Esophagus muscularis mucosa (tissue), 4 donors: ENCODE data around the gene ITGA7. TPM values are rescaled to one million over a fixed set of nuclear protein-coding genes. Genes with fewer than 3 reads are reported as not detected.

Experiments used
- DNase-seq: peaks from one replicate; pipeline ENCODE4 v3.0.0-alpha.2; 2017; ENCODE audit errors: extremely low spot score
- H3K27ac ChIP-seq, 4 donors: fragments of 200-600 bp; sonication (generic); replicated peaks in 1 of 4; 1 replicate in 3 of 4; 2 replicates in 1 of 4; pipeline ENCODE4 v1.5.1; 2016 to 2019; ENCODE audit warnings: mild to moderate bottlenecking in 1 of 4
- H3K27me3 ChIP-seq, 4 donors: fragments of 200-600 bp; sonication (generic); one replicate each; pipeline versions ENCODE4 v1.5.1 to v1.6.0; 2016 to 2019
- H3K36me3 ChIP-seq, 4 donors: fragments of 200-600 bp; sonication (generic); one replicate each; pipeline ENCODE4 v1.5.1; 2016 to 2019
- H3K4me1 ChIP-seq, 4 donors: fragments of 200-600 bp; sonication (generic); one replicate each; pipeline ENCODE4 v1.5.1; 2016 to 2019
- H3K4me3 ChIP-seq, 4 donors: fragments of 200-600 bp; sonication (generic); 1 replicate in 2 of 4; 2 replicates in 2 of 4; pipeline ENCODE4 v1.5.1; 2016 to 2019; ENCODE audit warnings: mild to moderate bottlenecking in 4 of 4, moderate library complexity in 1 of 4
- H3K9me3 ChIP-seq, 4 donors: fragments of 200-600 bp; sonication (generic); 1 replicate in 3 of 4; 2 replicates in 1 of 4; pipeline ENCODE4 v1.5.1; 2016 to 2019
- EP300 ChIP-seq: sonication (generic); formaldehyde crosslinking; IDR thresholded peaks from one replicate; pipeline ENCODE4 v1.6.1; 2017; ENCODE audit warnings: antibody characterized with exemption
- POLR2A ChIP-seq: fragments of 450-650 bp; IDR thresholded peaks from one replicate; pipeline ENCODE4 v1.6.1; 2017; ENCODE audit warnings: antibody characterized with exemption, moderate library complexity, mild to moderate bottlenecking, low read depth
- POLR2AphosphoS5 ChIP-seq, 2 donors: sonication (generic); formaldehyde crosslinking; IDR thresholded peaks; one replicate each; pipeline ENCODE4 v1.6.1; 2017; ENCODE audit warnings: antibody characterized with exemption in 2 of 2
- WGBS: methylation state at CpG from one replicate; pipeline ENCODE4 v1.1.5; 2018; 5-methylcytosine and 5-hydroxymethylcytosine counted together
- intact Hi-C: fragments of 100-400 bp; cut with DNase I; formaldehyde crosslinking; loops from one replicate; pipeline ENCODE4 v1.15.1; 2023
- total RNA-seq, 4 donors: library from RNA; depleted of rRNA; stranded (reverse); fragments of >200 nt; gene quantifications; one replicate each; pipeline versions ENCODE4 v1.1.0 to v1.2.1, GENCODE V29; 2016
- TF ChIP-seq, protein P1 (sequence below), 3 experiments: fragments of 200-600 bp in 2 of 3; fragments of 450-650 bp in 1 of 3; sonication (generic) in 2 of 3; IDR thresholded peaks; one replicate each; pipeline ENCODE4 v1.5.1; 2017 to 2019; ENCODE audit warnings: antibody characterized with exemption in 3 of 3, mild to moderate bottlenecking in 2 of 3, moderate library complexity in 1 of 3

Gene ITGA7
- total RNA-seq, 4 donors from 2014 or later, result 155 to 245 (median 218) TPM

DNA sequence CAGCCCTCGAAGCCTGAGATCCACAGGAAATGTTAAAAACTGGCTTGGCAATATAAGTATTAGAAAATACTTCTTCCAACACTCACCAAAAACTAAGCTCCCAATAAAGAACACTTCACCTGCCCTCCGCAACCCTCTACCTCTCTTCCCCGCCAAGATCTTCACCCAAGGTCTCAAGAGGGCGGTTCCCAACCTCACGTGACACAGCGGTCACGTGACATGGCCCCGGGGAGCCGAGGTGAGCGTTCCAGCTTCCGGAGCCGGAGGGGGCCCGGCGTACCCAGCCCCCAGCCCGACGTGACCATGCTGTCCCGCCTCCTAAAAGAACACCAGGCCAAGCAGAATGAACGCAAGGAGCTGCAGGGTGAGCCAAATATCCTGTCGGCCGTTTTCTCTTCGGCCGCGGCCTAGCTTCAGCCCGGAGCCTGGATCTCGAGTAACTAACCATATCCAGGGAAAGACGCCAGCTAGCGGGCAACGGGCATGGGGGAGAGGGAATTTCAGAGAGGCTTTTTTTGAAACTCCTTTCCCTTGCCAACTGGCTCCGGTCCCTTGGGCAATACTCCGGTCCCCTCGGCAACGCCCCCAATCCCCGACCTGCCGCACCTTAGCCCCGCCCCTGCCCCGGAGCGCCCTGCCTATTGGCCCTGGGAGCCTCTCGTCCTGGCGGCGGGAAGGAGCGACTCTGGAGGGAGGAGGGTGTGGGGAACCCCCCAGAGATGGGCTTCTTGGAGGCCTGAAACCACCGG lies 8.3 kb upstream of the ITGA7 start, which contains the start of gene BLOC1S1:
BLOC1S1 (plus strand) TSS at position 214 of the 749 bp plus-strand sequence; CDS start at position 220, 6 bp downstream.
- intact Hi-C loops, result no loop called here
- Histone ChIP-seq H3K9me3 (no peaks in the 10 kb centered on the region), H3K27me3 (no peaks in the 10 kb centered on the region), H3K4me3 (peak within 1 kb of the TSS; percentile 58 to 71 (median 64)), H3K4me1 (peaks cover 69 to 94% (median 92%) of the 10 kb centered on the region in 4 donors), H3K36me3 (peaks cover 0 to 11% (median 0%) of the 10 kb centered on the region in 4 donors), H3K27ac (peak within 1 kb of the TSS; percentile 89 to 100 (median 98))
- peak; percentile 98 for DNase-seq
- 0% methylated on average over 22 of the region's 42 CpGs for WGBS
- TF ChIP-seq, protein P1, sequence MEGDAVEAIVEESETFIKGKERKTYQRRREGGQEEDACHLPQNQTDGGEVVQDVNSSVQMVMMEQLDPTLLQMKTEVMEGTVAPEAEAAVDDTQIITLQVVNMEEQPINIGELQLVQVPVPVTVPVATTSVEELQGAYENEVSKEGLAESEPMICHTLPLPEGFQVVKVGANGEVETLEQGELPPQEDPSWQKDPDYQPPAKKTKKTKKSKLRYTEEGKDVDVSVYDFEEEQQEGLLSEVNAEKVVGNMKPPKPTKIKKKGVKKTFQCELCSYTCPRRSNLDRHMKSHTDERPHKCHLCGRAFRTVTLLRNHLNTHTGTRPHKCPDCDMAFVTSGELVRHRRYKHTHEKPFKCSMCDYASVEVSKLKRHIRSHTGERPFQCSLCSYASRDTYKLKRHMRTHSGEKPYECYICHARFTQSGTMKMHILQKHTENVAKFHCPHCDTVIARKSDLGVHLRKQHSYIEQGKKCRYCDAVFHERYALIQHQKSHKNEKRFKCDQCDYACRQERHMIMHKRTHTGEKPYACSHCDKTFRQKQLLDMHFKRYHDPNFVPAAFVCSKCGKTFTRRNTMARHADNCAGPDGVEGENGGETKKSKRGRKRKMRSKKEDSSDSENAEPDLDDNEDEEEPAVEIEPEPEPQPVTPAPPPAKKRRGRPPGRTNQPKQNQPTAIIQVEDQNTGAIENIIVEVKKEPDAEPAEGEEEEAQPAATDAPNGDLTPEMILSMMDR (IDR thresholded peaks at IDR 0.05), result peak in 2 of 3 experiments; percentile 4 to 10
- TF ChIP-seq POLR2A (peak; percentile 66), POLR2AphosphoS5 (IDR thresholded peaks at IDR 0.05) (peak; percentile 83 to 95), EP300 (no peak)

- Histone ChIP-seq H3K4me3 (peak overlapping the region; percentile 58 to 71 (median 64)), H3K27ac (peak overlapping the region; percentile 89 to 100 (median 98)), H3K27me3 (no peaks in the 10 kb centered on the region), H3K36me3 (peaks cover 0 to 11% (median 0%) of the 10 kb centered on the region in 4 donors), H3K9me3 (no peaks in the 10 kb centered on the region), H3K4me1 (peaks cover 62 to 94% (median 92%) of the 10 kb centered on the region in 4 donors)
- WGBS, result 39% methylated on average over 7 of the region's 7 CpGs
- TF ChIP-seq POLR2AphosphoS5 (IDR thresholded peaks at IDR 0.05), result peak; percentile 53 to 84
- TF ChIP-seq POLR2A, result no peak
- TF ChIP-seq EP300, result peak; percentile 38
- DNase-seq, result no peak
- intact Hi-C loops, result no loop called here
Measured at GRCh38 chr12:55715169-55715764, 7.6 kb upstream of the ITGA7 start.

- peaks cover 0 to 2% (median 0%) of the 10 kb centered on the region in 4 donors for H3K36me3 ChIP-seq
- no peak for DNase-seq
- H3K27ac ChIP-seq, result peak overlapping the region; percentile 89 to 100 (median 96)
- H3K27me3 ChIP-seq, result no peaks in the 10 kb centered on the region
- intact Hi-C loops, result no loop called here
- H3K4me3 ChIP-seq, result no peak overlapping the region
- 63% methylated on average over 2 of the region's 2 CpGs for WGBS
- no peaks in the 10 kb centered on the region for H3K9me3 ChIP-seq
- TF ChIP-seq EP300 (no peak), POLR2AphosphoS5 (IDR thresholded peaks at IDR 0.05) (peak in 1 of 2 donors; percentile 28)
- TF ChIP-seq, protein P1 (IDR thresholded peaks at IDR 0.05), result no peak
- H3K4me1 ChIP-seq, result peaks cover 58 to 94% (median 92%) of the 10 kb centered on the region in 4 donors
Measured at GRCh38 chr12:55713721-55714120, 6.0 kb upstream of the ITGA7 start.

- no peak for DNase-seq
- Histone ChIP-seq H3K36me3 (no peaks in the 10 kb centered on the region), H3K4me3 (peak overlapping the region in 1 of 4 donors; percentile 18), H3K27ac (peak overlapping the region; percentile 89 to 100 (median 96)), H3K27me3 (no peaks in the 10 kb centered on the region), H3K4me1 (peaks cover 56 to 94% (median 92%) of the 10 kb centered on the region in 4 donors), H3K9me3 (no peaks in the 10 kb centered on the region)
- 33% methylated on average over 1 of the region's 1 CpG for WGBS
- intact Hi-C loops, result no loop called here
- TF ChIP-seq POLR2AphosphoS5 (IDR thresholded peaks at IDR 0.05) (no peak), EP300 (no peak)
Measured at GRCh38 chr12:55712700-55713415, 5.2 kb upstream of the ITGA7 start.

GRCh38 chr12:55711786-55712553 lies 4.3 kb upstream of the ITGA7 start:
- Histone ChIP-seq H3K4me3 (peak overlapping the region in 3 of 4 donors; percentile 7 to 44 (median 27)), H3K27ac (peak overlapping the region; percentile 89 to 100 (median 96))
- WGBS, result 63% methylated on average over 4 of the region's 4 CpGs

More at GRCh38 chr12:55711786-55712553, 4.3 kb upstream of the ITGA7 start:
- H3K36me3 ChIP-seq, result no peaks in the 10 kb centered on the region
- DNase-seq, result no peak
- TF ChIP-seq POLR2AphosphoS5 (IDR thresholded peaks at IDR 0.05) (no peak), POLR2A (no peak), EP300 (no peak)
- TF ChIP-seq, protein P1 (IDR thresholded peaks at IDR 0.05), result no peak
- intact Hi-C loops, result no loop called here
- H3K4me1 ChIP-seq, result peaks cover 50 to 93% (median 90%) of the 10 kb centered on the region in 4 donors
- H3K9me3 ChIP-seq, result no peaks in the 10 kb centered on the region
- no peaks in the 10 kb centered on the region for H3K27me3 ChIP-seq
